ENCODE data around the gene CEP131.

The CEP131 gene

DNA sequence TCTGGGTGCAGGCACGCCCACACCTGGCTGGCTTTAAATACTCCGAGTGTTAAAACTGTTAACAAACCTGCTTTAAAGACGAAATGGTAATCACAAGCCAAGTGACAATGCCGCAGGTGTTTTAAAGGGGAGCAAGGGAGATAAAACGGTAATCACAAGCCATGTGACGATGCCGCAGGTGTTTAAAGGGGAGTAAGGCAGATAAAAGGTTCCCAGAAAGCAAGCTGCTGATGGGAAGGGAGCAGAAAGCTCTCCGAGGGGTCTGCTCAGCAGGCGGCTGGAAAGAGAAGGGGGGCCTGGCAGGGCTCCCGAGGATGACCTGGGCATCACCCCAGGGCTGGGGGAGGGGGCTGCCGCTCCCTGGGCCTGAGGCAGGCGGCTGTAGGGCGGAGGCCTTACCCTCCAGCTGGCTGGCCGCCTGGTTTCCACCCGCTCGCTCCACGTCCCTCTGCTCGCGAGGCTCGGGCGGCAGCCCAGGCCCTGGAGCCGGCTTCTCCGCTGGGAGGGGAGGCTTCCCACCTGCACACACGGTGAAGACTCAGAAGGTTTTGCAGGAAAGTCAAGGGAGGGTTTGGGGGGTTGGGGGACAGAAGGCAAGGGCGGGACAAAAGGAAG, 28.4 kb upstream of the CEP131 start:
- DNase-seq = peak; percentile 70

DNA sequence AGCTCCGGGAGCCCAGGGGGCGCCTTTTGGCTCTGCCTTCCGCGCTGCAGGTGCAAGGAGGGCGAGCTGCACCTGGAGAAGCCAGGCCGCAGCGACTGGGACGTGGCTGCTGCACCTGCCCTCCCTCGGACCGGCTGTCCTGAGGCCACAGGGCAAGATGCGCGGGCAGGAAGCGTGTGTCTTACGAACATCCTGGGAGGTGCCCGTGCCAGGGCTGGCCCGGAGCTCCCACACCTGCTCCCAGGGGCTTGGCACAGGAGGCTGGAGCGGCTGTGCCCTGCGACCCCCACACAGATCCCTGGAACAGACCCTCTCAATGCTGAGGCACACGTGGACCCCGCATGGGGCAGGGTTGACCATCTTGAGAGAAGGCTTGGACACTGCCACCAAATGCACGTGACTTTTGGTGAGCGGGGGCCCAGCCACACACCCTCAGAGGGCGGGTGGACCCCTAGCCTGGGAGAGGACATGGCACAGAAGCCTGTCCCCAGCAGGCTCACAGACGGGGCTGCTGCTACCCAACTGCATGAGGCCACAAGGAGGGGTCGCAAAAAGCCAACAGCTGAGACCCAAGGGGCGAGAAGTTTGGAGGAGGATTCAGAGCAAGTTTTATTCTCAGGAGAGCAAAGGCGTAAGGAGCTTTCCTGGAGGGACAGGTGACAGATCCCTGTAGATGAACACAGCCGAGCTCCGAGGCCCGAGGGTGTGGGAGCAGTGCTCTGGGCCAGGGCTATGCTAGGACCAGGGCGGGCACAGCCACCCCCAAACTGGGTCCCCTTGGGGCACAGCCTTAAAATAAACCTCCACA, 27.7 kb upstream of the CEP131 start:
- DNase-seq = no peak

DNA sequence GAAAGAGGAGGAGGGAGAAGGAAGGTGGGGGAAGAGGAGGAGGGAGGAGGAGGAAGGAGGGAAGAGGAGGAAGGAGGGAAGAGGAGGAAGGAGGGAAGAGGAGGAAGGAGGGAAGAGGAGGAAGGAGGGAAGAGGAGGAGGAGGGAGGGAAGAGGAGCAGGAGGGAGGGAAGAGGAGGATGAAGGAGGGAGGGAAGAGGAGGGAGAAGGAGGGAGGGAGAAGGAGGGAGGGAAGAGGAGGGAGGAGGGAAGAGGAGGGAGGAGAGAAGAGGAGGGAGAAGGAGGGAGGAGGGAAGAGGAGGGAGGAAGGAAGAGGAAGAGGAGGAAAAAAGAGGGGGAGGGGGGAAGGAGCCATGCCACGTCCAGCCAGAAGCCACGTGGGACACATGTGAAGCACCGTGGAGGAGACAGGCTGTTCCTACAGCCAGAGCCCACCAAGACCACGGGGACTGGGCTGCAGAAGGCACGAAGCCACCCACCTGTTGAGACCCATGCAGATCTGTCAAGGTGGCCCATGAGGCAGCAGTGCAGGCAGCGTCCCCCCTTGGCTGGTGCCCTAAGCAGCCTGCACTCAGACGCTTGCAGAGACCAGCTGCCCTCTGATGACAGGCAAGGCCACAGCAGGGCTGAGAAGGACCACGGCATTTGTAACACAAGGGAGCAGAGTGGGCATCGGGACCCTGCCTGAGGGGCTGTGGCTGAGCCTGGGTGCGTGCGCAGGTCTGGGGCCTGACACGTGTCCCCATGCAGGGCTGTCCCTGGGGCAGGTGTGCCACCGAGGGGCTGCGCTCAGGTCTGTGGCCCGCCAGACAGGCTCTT, 26.7 kb upstream of the CEP131 start:
- no peak for DNase-seq

DNA sequence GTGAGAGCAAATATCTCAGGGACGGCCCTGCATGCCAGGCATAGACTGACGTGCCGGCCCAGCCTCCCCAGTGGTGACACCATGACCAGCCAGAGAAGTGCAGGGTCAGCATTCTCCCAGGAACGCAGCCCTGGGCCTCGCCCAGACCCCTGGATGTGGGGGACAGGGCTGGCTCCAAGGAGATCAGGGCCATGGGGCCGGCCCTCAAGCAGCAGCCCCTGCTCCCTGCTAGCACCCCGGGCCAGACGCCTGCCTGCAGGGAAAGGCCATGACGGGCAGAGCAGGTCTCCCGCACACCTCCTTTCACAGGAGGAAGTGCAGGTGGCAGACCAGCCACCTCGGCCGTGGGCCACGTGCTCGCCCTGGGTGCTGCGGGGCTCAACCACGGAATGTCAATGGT, 25.9 kb upstream of the CEP131 start:
- DNase-seq = no peak

DNA sequence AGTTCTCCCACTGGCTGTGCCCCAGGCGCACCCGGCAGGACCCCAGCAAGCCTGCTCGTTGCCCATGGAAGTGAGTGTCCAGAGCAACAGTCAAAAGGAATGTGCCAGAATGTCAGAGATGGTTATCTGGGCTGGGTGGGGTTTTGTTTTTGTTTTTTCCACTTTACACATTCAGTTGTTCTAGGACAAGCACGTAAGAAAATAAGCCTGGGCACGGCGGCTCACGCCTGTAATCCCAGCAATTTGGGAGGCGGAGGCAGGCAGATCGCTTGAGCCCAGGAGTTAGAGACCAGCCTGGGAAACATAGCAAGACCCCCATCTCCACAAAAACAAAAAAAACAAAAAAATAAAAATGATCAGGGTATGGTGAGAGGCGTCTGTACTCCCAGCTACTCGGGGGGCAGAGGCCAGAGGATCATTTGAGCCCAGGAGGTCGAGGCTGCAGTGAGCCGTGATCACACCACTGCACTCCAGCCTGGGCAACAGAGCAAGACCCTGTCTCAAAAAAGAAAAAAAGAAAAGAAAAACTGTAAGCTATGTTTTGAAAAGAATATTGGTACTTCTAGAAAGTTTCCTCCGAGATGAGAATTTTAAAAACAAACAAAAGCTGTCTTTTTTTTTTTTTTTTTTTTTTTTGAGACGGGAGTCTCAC, 24.7 kb upstream of the CEP131 start:
- no peak for DNase-seq

DNA sequence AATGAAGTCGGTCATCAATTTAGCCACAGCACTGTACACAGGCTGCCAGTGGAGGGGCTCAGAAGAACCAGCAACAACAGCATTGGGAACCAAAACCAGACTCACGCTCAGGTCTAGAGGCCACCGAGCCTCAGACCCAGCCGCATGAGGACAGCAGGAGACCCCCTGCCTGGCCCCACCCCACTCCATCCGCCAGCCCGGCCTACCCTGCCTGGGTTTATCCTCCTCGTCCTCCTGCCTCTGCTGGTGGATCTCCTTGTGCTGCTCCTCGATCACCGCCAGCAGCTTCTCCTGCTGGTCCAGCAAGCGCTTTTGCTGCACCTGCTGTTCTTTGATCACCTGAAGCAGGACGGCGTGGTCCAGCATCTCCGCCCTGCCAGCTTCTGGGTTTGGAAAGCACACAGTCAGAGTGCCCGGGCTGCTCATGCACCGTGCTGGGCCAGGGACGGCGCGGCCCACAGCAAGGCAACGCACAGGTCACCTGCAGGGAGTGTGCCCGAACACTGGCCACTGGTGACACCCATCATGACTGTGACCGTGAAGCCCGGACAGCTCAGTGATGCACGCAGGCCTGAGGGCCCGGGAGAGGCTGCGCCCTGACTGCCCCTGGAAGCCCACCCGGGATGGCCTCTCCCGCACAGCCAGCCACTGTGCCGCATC, 24.0 kb upstream of the CEP131 start:
- no peak for DNase-seq

DNA sequence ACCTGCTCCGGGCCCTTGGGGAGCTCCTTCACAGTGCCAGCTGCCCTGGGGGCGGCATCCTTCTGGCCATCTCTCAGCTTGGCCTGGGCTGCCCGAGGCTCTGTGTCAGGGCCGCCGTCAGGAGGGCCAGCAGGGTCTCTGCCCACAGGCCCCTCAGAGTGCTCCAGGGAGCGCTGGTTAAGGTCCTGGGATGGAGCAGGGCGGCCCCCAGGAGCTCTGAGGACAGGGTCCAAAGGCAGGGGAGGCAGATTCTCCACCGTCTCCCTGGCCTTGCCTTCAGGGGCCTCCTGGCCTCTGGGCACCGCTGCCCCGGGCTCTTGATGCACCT, 23.5 kb upstream of the CEP131 start:
- DNase-seq = no peak

DNA sequence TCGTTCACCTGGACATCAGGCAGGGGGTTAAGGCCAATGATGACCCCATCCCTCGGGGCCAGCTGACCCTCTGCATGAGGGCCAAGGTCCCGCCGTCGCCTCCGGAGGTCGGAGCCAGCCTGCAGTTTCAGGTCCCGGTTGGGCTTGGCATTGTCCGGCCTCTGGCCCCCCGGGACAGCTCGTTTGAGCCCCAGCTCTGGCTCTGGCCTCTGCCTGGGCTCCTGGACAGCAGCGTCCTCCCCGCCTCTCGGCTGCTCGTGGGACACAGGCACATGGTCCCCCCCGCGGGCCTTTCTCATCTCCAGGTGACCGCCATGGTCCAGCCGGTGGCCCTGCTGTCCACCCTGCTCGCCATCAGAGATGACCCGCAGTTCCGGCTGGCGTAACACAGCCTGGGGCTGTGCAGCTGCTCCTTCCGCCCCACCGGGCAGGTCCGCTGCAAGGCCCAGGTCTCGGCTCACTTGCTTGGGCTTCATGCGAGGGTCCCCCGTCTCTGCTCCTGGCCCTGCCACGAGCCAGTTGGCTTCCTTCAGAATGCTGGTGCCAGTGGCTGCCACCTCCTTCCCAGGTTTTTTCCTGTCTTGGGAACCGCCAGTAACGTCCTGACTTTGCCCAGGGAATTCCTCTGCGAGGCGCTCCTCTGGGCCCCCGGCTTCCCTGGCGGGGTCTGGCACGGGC, 23.0 kb upstream of the CEP131 start:
- no peak for DNase-seq

DNA sequence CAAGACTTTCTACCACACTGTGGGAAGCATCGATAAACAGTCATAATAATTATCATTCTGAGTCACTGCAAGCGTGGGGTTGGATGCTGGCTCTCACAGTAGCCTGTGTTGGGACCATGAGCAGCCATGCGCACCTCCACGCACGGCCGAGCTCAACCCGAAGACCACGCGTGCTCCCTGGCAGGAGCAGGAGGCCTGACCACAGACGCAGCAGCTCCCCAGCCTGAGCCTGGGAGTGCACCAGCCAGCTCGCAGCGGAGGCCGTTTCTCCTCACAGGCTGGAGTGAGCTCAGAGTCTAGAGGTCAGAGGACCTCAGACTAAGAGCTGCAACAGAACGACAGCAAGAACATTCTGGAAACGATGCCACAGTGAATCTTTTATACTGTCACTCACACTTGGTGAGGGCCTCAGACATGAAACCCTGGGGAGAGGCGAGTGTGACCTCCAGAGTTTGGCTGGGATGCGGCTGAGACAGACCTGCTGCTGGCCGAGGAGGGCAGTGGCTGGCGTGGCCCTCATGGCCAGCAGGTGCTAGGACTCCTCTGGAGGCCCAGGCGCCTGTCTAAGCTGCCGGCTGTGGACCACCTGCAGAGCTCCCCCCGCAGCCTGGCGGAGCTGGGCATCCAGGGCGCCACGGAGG, 22.4 kb upstream of the CEP131 start:
- no peak for DNase-seq

DNA sequence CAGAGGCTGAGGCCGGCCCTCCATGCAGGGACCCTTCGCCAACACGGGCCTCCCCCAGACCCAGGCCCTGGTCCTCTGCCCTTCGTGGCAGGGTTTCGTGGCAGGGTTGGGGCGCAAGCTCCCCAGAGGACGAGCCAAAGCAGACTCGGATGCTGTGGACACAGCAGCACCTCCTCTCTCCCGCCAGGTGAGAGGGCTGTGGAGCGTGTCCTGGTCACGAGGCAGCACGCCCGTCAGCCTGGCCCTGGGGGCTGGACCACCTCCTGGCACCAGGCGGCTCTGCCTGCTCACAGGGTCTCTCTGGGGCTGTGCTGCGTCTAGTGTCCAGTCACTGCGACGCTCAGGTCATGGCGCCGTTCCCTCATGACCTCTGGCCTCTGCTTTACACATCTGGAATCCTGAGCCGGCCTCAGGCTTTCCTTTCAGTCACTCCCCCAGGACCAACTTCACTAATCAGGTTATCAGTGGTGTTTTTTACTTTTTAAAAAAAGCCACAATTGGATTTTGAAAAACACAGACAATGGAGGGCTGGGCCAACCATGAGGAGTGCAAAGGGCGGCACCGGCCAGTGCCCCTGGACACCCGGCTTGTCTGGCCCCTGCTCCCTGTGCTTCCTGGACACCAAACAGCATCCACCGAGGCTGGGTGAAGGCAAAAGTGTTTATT, 21.7 kb upstream of the CEP131 start:
- no peak for DNase-seq

DNA sequence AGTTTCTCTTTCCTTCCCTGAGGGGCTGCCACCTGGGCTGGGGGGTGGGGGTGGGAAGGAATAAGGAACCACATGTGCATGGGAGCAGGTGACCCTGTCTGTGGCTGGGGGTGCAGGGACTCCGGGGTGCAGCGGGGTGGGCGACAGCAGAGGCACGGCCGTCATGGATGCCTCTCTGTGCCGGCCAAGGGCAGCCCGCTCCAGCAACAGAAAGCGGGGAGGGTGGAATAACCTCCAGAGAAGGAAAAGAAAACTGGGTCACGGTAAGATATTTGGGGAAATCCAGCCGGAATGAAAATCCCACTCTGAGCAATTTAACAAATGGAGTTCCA, 20.5 kb upstream of the CEP131 start:
- no peak for DNase-seq

DNA sequence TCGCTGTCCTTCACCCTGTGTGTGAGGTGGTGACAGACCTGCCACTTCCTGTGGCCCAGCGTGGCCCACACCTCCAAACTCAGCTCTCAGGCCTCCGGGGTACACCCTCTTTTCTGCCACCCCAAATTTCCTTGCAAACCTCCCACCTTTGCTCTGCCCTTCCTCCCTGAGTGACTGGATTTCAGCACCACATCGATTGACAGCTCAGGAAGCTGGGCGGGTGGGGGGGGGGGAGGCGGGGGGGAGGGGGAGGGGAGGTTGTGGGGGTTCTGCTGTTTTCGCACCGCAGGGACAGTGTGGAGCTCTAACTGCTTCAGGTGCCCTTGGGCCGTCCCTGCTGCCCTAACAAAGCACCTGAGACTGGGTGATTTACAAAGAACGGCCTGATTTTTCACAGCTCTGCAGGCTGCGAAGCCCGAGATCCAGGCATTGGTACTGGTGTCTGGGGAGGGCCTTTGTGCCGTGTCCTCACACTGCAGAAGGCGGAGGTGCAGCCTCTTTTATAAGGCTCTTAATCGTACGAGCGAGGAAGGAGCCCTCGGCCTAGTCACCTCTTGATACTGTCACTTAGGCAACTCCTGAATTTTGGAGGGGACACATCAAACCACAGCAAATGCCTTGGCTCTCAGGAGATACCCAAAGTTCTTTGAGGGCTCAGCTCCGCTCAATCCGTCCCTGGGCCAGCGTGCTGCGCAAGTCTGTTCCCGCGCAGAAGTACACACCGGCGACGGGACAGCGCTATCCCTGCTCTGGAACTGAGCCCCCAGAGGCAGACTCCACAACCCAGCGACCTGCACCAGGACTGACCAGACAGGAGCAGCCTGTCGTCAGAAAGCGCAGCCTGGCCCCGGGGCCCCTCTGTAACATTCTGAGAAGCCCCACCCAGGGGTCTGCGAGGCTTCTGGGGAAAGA, 19.9 kb upstream of the CEP131 start:
- DNase-seq = no peak

DNA sequence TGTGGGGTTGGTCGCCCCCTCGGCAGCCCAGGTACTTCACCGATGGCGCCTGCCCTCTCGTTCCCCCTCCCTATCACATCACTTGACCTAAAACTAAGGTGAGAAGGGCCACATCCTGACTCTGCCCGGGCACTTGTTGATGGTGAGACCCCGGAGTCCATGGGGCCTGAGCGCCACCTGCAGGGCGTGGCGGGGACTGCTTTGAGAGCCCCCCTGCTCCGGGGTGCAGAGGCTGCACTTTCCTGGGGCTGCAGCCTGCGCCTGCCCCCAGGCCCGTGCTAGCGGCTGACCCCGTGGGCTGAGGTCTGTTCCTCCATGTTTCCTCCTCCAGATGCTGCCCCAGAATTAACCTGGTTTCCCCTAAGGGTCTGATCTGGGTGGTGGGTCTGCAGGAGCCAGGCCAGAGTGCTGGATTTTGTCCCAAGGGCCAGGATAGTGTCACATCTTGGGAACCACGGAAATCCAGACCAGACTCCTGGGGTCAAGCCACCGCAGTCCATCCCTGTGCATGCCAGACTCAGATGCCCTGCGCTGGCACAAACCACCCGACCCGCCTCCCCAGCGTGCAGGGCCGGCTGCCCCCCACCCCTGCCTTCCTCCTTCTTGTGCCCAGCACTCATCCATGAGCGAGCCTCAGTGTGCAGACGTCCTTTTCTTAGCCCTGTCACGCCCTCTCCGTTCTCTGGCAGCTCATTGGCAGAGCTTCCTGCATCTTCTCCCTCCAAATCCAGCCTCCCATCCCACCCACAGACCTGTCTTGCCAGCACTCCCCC, 19.1 kb upstream of the CEP131 start:
- DNase-seq = no peak

DNA sequence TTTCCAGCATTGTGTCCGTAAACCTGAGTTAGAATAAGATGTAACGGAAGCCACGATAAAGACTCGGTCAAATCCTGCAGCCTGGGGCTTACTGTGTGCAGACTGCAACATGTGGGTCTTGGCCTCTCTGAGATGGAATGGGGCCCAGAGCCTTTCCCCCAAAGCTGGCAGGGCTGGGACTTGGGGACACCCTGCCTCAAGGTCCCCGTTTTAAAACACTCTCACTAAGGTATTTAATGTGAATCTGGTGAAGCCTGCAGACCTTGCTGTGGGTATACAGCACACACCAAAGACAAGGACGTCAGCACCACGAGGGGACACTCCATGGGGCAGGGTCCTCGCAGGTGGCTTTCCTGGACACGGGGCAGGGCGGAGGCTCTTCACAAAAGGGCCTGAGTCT, 18.4 kb upstream of the CEP131 start:
- no peak for DNase-seq

DNA sequence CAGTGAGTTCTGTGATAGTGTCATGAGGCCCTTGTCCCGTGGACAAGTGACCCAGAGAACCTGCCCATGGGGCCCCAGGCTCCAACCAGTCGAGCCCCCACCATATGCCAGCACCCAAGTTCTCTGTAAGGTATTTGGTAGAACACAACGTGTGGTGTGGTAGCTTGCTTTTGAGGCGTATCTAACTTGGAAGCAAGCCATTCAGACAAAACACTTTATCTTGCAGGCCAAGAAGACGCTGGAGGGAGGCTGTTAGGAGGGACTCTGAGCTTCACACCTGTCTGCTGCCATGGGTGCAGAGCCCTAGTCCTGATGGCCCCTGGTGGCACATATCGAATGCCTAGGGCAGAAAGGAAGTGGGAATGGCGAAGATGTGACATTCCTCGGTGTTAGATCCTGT, 18.0 kb upstream of the CEP131 start:
- DNase-seq = no peak

DNA sequence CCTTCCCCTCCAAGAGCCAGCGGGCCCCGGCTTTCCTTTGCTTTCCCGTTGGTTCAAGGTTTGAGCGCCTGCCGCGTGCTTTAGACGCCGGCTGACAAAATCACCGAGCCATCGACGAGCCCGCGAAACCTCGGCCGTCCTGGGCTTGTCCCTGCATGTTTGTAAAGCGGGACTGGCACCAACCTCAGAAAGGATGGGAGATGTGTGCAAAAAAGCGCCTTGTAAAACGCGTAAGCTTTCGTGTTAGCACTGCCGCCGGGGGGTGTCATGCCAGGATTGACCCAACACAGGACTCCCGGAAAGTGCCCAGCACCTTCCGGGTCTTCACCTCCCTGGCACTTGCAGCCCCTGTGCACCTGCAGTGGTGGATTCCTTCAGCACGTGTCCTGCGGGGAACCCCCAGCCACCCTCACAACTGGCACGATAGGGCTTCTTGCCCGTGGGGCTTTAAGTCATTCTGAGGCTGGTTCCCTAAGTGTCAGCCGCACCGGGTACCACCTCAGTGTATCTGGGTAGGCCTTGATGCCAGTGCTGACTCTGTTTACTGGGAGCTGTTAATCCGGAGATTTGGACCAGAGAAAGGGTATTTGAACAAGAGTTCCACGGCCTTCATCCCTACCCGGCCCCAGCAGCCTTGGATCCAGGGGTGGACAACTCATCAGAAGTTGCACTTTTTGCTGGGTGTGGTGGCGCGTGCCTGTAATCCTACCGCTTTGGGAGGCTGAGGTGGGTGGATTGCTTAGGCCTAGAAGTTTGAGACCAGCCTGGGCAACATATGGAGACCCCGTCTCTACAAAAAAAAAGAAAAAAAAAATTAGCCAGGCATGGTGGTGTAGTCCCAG, 17.2 kb upstream of the CEP131 start:
- DNase-seq = no peak

DNA sequence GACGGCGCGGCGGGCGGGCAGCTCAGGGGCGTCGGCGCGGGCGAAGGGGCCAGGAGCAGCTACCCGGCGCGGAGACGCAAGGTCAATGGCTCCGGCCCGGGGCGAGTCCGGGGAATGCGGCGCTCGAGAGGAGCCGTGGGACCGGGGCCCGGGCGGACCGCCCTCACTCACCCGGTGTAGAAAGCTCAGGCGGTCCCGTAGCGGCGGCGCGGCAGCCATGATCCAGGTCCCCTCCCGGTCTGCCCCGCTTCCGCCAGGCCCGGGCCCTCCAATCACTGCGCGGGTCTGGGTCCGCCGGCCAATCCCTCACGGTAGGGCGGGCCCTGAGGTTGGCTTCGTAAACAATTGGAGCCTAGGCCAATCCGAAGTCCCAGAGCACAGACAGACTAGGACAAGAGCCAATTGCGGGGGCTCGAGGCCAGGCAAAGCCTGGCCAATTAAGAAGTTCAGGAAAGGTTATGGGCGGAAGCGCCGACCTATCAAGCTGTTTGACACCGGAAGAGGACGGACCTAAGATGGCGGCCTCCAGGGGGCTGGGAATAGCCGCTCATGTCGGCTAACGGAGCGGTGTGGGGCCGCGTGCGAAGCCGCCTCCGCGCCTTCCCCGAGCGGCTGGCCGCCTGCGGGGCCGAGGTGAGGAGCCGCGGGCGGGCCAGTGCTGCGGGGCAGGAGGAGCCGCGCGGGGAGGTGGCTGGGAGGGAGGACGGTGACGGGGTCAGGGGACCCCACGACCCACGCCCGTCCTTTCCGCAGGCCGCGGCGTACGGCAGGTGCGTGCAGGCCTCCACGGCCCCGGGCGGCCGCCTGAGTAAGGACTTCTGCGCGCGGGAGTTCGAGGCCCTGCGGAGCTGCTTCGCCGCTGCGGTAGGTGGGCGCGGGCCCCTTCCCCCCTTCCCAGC, 16.3 kb upstream of the CEP131 start, which contains the start of the genes NDUFAF8 and TEPSIN:
NDUFAF8 (plus strand) TSS at position 504 of the 899 bp plus-strand sequence; CDS start at position 550, 46 bp downstream.
TEPSIN (minus strand) TSS at position 241 of the 899 bp plus-strand sequence; CDS start at position 219, 22 bp downstream.
- peak; percentile 94 for DNase-seq

Measured in NCI-H2029 treated with DMSO at 0.1 percent for 48 hours (cell line).